ENCODE data around the gene BTN3A1. TPM values are rescaled to one million over a fixed set of nuclear protein-coding genes. Genes with fewer than 3 reads are reported as not detected.

The BTN3A1 gene
- total and polyA plus RNA-seq, 2 of the 13 experiments (the other 11 are each of a cell fraction or from before 2014, with no cell fraction given): 13.3 to 14.0 TPM

- no peaks in the 10 kb centered on the region for H3K4me1 ChIP-seq (ENCODE audit: insufficient read depth, low read length)
- FAIRE-seq (no peak), ATAC-seq (no peak), DNase-seq (ENCODE audit: low spot score) (no peak)
- in situ Hi-C loops (cut with HindIII; ENCODE audit: extremely low pct_ligation_motif_present, low pct_unique_long_range_greater_than_20kb) (no loop called here), intact Hi-C loops (cut with micrococcal nuclease; ENCODE audit: unreplicated experiment) (no loop called here)
- 74% methylated on average over 3 of the region's 3 CpGs for WGBS (ENCODE audit: low lambda C conversion rate)
- no peaks in the 10 kb centered on the region for H3K9me3 ChIP-seq (ENCODE audit: low read length)
- no peak for TF ChIP-seq ARID3A (IDR thresholded peaks at IDR 0.05; ENCODE audit: low read depth, low read length)
- H4K20me1 ChIP-seq (ENCODE audit: insufficient read depth, low read length): no peaks in the 10 kb centered on the region
- POLR2A ChIA-PET: no interaction called here
- H3K4me2 ChIP-seq (ENCODE audit: low read depth, low read length): no peak overlapping the region
- no peak overlapping the region for H3K4me3 ChIP-seq (replicated peaks in 1 of 3; ENCODE audit: insufficient read depth in 1 of 3, low read depth in 2 of 3, low read length in 3 of 3)
- no peak overlapping the region for H2AFZ ChIP-seq (ENCODE audit: low read length)
- no peak overlapping the region for H3K9ac ChIP-seq (ENCODE audit: insufficient read depth, low read depth, low read length)
- BruUV-seq (replicated peaks): no TSS peak
- no peaks in the 10 kb centered on the region for H3K79me2 ChIP-seq (ENCODE audit: insufficient read depth, low read length)
- CTCF ChIA-PET (ENCODE audit: low intra/inter-chr PET ratio, low total read pairs): no interaction called here
- no peak overlapping the region for H3K27ac ChIP-seq (ENCODE audit: extremely low read length, insufficient read depth, low read length)
- peaks cover 3 to 27% of the 10 kb centered on the region in 2 experiments; a peak in 3 of 5 replicates for H3K36me3 ChIP-seq (replicated peaks in 1 of 2; ENCODE audit: control insufficient read depth in 1 of 2, insufficient read depth in 2 of 2, low read length in 2 of 2)
- no peaks in the 10 kb centered on the region for H3K27me3 ChIP-seq (ENCODE audit: control insufficient read depth in 1 of 2, insufficient read depth in 2 of 2, low read length in 2 of 2)
Observed at GRCh38 chr6:26375270-26375669, 26.8 kb upstream of the BTN3A1 start.

DNA sequence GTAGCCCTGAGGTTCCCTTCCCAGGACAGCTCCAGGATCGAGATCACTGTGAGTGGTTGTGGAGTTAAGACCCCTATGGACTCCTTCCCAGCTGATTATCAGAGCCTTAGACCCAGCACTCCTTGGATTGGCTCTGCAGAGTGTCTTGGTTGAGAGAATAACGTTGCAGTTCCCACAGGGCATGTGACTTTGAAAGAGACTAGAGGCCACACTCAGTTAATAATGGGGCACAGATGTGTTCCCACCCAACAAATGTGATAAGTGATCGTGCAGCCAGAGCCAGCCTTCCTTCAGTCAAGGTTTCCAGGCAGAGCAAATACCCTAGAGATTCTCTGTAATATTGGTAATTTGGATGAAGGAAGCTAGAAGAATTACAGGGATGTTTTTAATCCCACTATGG, 24.4 kb upstream of the BTN3A1 start:
- ATAC-seq (no peak), FAIRE-seq (no peak), DNase-seq (ENCODE audit: low spot score) (no peak)
- Histone ChIP-seq H3K9ac (ENCODE audit: insufficient read depth, low read depth, low read length) (no peak overlapping the region), H2AFZ (ENCODE audit: low read length) (no peak overlapping the region), H3K4me1 (ENCODE audit: insufficient read depth, low read length) (peaks cover 15% of the 10 kb centered on the region), H3K4me2 (ENCODE audit: low read depth, low read length) (no peak overlapping the region), H4K20me1 (ENCODE audit: insufficient read depth, low read length) (no peaks in the 10 kb centered on the region), H3K79me2 (ENCODE audit: insufficient read depth, low read length) (no peaks in the 10 kb centered on the region), H3K9me3 (ENCODE audit: low read length) (no peaks in the 10 kb centered on the region), H3K4me3 (replicated peaks in 1 of 3; ENCODE audit: insufficient read depth in 1 of 3, low read depth in 2 of 3, low read length in 3 of 3) (no peak overlapping the region), H3K36me3 (replicated peaks in 1 of 2; ENCODE audit: control insufficient read depth in 1 of 2, insufficient read depth in 2 of 2, low read length in 2 of 2) (peaks cover 2 to 15% of the 10 kb centered on the region in 2 experiments; a peak in 3 of 5 replicates), H3K27ac (ENCODE audit: extremely low read length, insufficient read depth, low read length) (no peak overlapping the region), H3K27me3 (ENCODE audit: control insufficient read depth in 1 of 2, insufficient read depth in 2 of 2, low read length in 2 of 2) (no peaks in the 10 kb centered on the region)
- POLR2A ChIA-PET: no interaction called here
- WGBS (ENCODE audit: low lambda C conversion rate): 48% methylated on average over 3 of the region's 3 CpGs
- in situ Hi-C loops (cut with HindIII; ENCODE audit: extremely low pct_ligation_motif_present, low pct_unique_long_range_greater_than_20kb): no loop called here
- intact Hi-C loops (cut with micrococcal nuclease; ENCODE audit: unreplicated experiment): no loop called here
- TF ChIP-seq DR1 (CRISPR knock-in tag; IDR thresholded peaks at IDR 0.05): no peak
- TF ChIP-seq, protein P1, sequence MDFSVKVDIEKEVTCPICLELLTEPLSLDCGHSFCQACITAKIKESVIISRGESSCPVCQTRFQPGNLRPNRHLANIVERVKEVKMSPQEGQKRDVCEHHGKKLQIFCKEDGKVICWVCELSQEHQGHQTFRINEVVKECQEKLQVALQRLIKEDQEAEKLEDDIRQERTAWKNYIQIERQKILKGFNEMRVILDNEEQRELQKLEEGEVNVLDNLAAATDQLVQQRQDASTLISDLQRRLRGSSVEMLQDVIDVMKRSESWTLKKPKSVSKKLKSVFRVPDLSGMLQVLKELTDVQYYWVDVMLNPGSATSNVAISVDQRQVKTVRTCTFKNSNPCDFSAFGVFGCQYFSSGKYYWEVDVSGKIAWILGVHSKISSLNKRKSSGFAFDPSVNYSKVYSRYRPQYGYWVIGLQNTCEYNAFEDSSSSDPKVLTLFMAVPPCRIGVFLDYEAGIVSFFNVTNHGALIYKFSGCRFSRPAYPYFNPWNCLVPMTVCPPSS (IDR thresholded peaks at IDR 0.05): no peak
- no peak for TF ChIP-seq HMG20B (CRISPR knock-in tag; conservative IDR thresholded peaks at IDR 0.05)
- no peak for TF ChIP-seq KLF9 (CRISPR knock-in tag; IDR thresholded peaks at IDR 0.05; ENCODE audit: low read depth)
- TF ChIP-seq KAT2B (IDR thresholded peaks at IDR 0.05; ENCODE audit: borderline replicate concordance, low read depth, low read length): no peak
- no peak for TF ChIP-seq PAF1 (CRISPR knock-in tag; IDR thresholded peaks at IDR 0.05)
- TF ChIP-seq FOXO1 (CRISPR knock-in tag; IDR thresholded peaks at IDR 0.05): no peak
- TF ChIP-seq KDM6A (CRISPR knock-in tag; IDR thresholded peaks at IDR 0.05; ENCODE audit: low read depth): no peak
- no peak for TF ChIP-seq NR0B2 (CRISPR knock-in tag; IDR thresholded peaks at IDR 0.05)
- CTCF ChIA-PET (ENCODE audit: low intra/inter-chr PET ratio, low total read pairs): no interaction called here
- BruUV-seq (replicated peaks): no TSS peak
